Activated CD4-positive, alpha-beta T cell treated with anti-CD3 and anti-CD28 coated beads for 1 hour (primary cell): Measurements from ENCODE around the gene BTBD9.
"Not testable (repeated sequence)": the region's sequence is repeated elsewhere in the genome, so short reads cannot be mapped to it uniquely, and the experiment has no call there.

ENCODE experiments used
- DNase-seq: peaks from one replicate; pipeline ENCODE4 v3.0.0-alpha.2; 2020

The BTBD9 gene

GRCh38 chr6:38476141-38476540 lies 163.6 kb downstream of the BTBD9 start:
- DNase-seq, result no peak

DNA sequence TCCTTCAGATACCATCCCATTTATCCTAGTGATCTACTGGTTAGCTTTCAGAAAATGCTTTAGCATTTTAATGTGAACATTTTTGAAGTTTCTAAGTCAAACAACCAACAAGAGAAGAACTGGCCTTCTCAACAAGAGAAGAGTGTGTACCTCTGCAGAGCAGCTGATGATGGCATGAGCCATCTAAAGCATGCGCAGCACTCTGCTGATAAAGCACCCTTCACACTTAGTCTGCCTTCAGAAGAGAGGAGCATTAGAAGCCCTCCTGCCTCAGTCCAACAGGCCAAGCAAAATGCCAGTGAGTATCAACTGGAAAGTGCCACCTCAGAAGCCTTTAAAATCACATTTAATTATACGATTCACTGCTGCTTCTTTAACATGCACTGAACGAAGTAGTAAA lies 169.2 kb downstream of the BTBD9 start:
- DNase-seq, result no peak

GRCh38 chr6:38467566-38467965 lies 172.2 kb downstream of the BTBD9 start:
- no peak for DNase-seq

DNA sequence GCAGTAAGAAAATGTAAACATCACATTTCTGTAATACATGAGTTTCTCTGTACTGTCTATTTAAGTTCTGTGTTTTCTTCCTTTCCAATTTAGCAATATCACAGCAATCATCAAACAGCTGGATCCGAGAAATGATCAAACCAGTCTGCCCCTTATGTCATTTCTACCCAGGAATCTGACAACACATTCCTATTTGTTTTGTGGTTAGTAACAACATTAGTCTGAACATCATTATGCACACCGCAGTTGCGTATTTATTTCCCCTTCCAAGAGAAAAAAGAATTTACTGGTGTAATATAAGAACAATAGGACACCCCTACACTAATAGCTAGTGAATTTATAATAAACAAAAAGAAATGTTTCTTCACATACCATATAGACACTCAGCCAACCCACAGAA lies 179.5 kb downstream of the BTBD9 start:
- no peak for DNase-seq

GRCh38 chr6:38459291-38459690 lies 180.4 kb downstream of the BTBD9 start:
- DNase-seq, result no peak

- DNase-seq, result no peak
Observed at GRCh38 chr6:38453861-38454260, 185.9 kb downstream of the BTBD9 start.

- DNase-seq, result no peak
Observed at GRCh38 chr6:38452816-38453660, 186.7 kb downstream of the BTBD9 start.

GRCh38 chr6:38450717-38451116 lies 189.0 kb downstream of the BTBD9 start:
- no peak for DNase-seq

GRCh38 chr6:38445925-38446324 lies 193.8 kb downstream of the BTBD9 start:
- no peak for DNase-seq

- no peak for DNase-seq
Observed at GRCh38 chr6:38445336-38445735, 194.4 kb downstream of the BTBD9 start.

GRCh38 chr6:38443352-38444144 lies 196.2 kb downstream of the BTBD9 start:
- DNase-seq, result no peak

DNA sequence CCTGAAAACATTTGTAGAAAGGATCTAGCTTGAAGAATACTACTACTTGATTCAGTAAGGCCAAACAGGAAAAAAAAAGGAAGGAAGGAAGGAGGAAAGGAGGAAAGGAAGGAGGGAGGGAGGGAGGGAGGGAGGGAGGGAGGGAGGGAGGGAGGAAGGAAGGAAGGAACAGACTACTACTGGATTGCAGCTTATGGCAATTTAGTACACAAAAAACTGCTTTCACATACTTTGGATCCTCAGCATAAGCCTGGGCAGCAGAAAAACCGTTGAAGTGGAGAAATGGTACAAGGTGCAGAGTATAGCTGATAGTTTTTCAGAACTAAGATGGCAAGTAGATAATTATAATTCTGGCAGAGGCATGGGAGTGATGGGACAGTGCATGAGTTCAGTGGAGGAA lies 201.6 kb downstream of the BTBD9 start:
- DNase-seq, result no peak

- no peak for DNase-seq
Observed at GRCh38 chr6:38436726-38437465, 202.8 kb downstream of the BTBD9 start.

DNA sequence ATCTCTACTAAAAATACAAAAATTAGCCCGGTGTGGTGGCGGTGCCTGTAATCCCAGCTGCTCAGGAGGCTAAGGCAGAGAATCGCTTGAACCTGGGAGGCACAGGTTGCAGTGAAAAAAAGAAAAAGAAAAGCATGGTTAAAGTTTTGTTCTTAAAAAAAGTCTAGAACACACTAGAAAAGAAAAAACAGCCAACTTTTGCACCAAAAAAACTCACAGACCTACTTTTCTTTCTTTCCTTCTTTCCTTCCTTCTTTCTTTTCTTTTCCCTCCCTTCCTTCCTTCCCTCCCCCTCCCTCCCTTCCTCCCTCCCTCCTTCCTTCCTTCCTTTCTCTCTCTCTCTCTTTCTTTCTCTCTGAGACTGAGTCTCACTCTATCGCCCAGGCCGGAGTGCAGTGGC lies 204.4 kb downstream of the BTBD9 start:
- DNase-seq, result no peak

GRCh38 chr6:38434051-38434450 lies 205.7 kb downstream of the BTBD9 start:
- DNase-seq, result no peak

- DNase-seq, result no peak
Observed at GRCh38 chr6:38432479-38432878, 207.2 kb downstream of the BTBD9 start.

DNA sequence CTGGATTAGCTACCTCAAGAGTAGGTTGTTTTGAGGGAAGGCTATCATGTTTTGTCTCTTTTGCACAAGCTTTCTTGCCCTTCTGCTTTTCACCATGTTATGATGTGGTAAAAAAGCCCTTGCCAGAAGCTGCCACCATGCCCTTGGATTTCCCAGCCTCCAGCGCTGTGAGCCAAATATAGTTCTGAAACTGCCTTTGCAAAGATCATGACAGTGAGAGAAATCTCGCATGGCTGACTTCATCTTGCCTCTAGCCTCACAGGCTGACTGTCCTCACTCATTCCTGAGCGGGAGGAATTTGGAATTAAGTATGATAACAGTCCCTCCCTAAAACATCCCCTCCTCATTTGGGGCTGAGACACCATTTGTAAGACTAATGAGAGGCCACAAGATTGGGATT lies 207.7 kb downstream of the BTBD9 start:
- DNase-seq, result no peak

DNA sequence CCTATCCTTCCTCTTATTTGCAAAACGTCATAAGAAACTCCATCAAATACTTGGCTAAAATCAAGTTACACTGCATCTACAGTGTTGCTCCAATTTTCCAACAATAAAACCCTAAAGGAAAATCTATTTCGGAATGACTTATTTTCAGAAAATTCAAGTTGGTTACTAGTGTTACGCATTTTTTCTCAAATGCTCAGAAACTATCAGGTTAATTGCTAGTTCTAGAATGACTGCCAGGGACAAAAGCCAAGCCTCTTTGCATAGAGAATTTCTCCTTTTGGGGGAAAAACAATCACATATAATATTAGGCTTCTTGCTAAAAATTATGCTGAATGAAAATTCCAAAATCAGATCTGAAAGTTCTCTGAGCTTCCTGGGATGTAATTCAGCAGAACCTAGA lies 210.2 kb downstream of the BTBD9 start:
- no peak for DNase-seq

GRCh38 chr6:38427492-38428210 lies 212.1 kb downstream of the BTBD9 start:
- DNase-seq, result no peak

GRCh38 chr6:38425788-38426488 lies 213.8 kb downstream of the BTBD9 start:
- DNase-seq, result not testable (repeated sequence)

- DNase-seq, result no peak
Observed at GRCh38 chr6:38423746-38424145, 216.0 kb downstream of the BTBD9 start.

DNA sequence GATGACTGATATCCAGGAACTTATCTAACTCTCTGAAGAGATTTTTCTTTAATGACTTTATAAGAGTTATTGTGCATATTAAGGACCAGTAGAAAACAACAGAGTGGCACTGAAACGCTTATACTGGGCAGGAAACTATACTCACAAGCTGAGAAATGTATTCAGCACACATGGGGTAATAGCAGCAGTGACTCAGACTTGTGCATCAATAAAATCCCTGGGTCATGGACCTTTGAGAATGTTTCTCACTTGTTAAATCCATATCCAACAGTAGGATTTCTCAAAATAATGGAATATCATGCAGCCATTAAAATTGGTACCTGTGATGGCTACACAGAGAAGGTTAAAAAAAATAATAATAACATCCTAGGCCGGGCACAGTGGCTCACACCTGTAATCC lies 219.5 kb downstream of the BTBD9 start:
- DNase-seq, result no peak
